ENCODE data around the gene PNRC2. TPM values are rescaled to one million over a fixed set of nuclear protein-coding genes. Genes with fewer than 3 reads are reported as not detected.
A peak's percentile ranks its signal among the peaks of the same experiment; 100 is the strongest.

PNRC2 gene
- total and polyA plus RNA-seq, 2 of the 13 experiments (the other 11 are each of a cell fraction or from before 2014, with no cell fraction given): 74.9 to 97.5 TPM

DNA sequence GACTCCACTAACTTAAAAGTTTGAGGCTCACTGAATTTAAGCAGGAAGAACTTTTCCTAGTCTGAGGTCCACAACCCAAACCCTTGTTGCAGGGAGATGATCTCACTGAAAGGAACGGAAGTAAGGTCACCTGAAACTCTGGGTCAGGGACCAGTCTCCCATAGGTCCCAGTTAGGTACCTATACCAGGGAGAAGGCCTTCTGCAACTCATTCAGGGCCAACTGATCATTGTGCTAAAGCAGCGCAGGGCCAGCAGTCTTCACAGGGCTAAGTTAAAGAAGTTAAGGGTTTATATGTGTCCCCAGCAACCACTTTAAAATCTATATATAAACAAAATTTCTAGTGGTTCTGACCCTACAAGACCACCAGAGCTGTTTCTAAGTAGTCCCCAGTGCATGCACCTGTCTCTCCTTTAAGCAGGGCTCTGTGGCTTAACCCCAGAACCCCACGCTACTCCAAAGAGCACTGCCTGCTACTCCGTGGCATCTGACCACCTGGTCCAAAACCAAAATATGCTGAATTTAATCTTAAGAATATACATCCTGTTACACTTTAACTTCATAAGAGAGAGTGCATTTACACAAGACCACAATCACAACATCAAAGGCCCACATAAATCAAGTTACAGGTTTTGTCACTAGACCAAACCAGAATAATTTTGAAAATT is 17.7 kb downstream of the PNRC2 start:
- CTCF ChIA-PET (ENCODE audit: low intra/inter-chr PET ratio, low total read pairs): no interaction called here

More for the DNA sequence above, 17.7 kb downstream of the PNRC2 start:
- intact Hi-C loops (cut with micrococcal nuclease; ENCODE audit: unreplicated experiment): no loop called here
- in situ Hi-C loops (cut with HindIII; ENCODE audit: extremely low pct_ligation_motif_present, low pct_unique_long_range_greater_than_20kb): loop anchor here (5.0 kb wide), 1 partner anchor 45 kb away; no protein-coding TSS in a partner anchor
- Histone ChIP-seq H3K4me1 (ENCODE audit: insufficient read depth, low read length) (peaks cover 63% of the 10 kb centered on the region), H4K20me1 (ENCODE audit: insufficient read depth, low read length) (peaks cover 52% of the 10 kb centered on the region), H2AFZ (ENCODE audit: low read length) (no peak overlapping the region), H3K36me3 (replicated peaks in 1 of 2; ENCODE audit: control insufficient read depth in 1 of 2, insufficient read depth in 2 of 2, low read length in 2 of 2) (peaks cover 5 to 45% of the 10 kb centered on the region in 2 experiments), H3K4me2 (ENCODE audit: low read depth, low read length) (peak overlapping the region; percentile 85), H3K9ac (ENCODE audit: insufficient read depth, low read depth, low read length) (peak overlapping the region; percentile 99; the same call in 1 of the 2 replicates), H3K27me3 (ENCODE audit: control insufficient read depth in 1 of 2, insufficient read depth in 2 of 2, low read length in 2 of 2) (no peaks in the 10 kb centered on the region; a peak in 1 of 5 replicates), H3K4me3 (replicated peaks in 1 of 3; ENCODE audit: insufficient read depth in 1 of 3, low read depth in 2 of 3, low read length in 3 of 3) (peak overlapping the region; percentile 91 to 96 (median 93)), H3K79me2 (ENCODE audit: insufficient read depth, low read length) (peaks cover 75% of the 10 kb centered on the region), H3K27ac (ENCODE audit: extremely low read length, insufficient read depth, low read length) (peak overlapping the region; percentile 98), H3K9me3 (ENCODE audit: low read length) (no peaks in the 10 kb centered on the region)
- ATAC-seq (no peak), FAIRE-seq (no peak), DNase-seq (ENCODE audit: low spot score) (no peak)
- peak; percentile 51; the same call in 1 of the 2 replicates for TF ChIP-seq ETV5 (CRISPR knock-in tag; IDR thresholded peaks at IDR 0.05; ENCODE audit: borderline replicate concordance)
- TF ChIP-seq, protein P1, sequence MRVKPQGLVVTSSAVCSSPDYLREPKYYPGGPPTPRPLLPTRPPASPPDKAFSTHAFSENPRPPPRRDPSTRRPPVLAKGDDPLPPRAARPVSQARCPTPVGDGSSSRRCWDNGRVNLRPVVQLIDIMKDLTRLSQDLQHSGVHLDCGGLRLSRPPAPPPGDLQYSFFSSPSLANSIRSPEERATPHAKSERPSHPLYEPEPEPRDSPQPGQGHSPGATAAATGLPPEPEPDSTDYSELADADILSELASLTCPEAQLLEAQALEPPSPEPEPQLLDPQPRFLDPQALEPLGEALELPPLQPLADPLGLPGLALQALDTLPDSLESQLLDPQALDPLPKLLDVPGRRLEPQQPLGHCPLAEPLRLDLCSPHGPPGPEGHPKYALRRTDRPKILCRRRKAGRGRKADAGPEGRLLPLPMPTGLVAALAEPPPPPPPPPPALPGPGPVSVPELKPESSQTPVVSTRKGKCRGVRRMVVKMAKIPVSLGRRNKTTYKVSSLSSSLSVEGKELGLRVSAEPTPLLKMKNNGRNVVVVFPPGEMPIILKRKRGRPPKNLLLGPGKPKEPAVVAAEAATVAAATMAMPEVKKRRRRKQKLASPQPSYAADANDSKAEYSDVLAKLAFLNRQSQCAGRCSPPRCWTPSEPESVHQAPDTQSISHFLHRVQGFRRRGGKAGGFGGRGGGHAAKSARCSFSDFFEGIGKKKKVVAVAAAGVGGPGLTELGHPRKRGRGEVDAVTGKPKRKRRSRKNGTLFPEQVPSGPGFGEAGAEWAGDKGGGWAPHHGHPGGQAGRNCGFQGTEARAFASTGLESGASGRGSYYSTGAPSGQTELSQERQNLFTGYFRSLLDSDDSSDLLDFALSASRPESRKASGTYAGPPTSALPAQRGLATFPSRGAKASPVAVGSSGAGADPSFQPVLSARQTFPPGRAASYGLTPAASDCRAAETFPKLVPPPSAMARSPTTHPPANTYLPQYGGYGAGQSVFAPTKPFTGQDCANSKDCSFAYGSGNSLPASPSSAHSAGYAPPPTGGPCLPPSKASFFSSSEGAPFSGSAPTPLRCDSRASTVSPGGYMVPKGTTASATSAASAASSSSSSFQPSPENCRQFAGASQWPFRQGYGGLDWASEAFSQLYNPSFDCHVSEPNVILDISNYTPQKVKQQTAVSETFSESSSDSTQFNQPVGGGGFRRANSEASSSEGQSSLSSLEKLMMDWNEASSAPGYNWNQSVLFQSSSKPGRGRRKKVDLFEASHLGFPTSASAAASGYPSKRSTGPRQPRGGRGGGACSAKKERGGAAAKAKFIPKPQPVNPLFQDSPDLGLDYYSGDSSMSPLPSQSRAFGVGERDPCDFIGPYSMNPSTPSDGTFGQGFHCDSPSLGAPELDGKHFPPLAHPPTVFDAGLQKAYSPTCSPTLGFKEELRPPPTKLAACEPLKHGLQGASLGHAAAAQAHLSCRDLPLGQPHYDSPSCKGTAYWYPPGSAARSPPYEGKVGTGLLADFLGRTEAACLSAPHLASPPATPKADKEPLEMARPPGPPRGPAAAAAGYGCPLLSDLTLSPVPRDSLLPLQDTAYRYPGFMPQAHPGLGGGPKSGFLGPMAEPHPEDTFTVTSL (CRISPR knock-in tag; IDR thresholded peaks at IDR 0.05; ENCODE audit: borderline replicate concordance): 0 out of 2 replicates have a peak, but pooled peaks have one; percentile 4
- peak; percentile 44 for TF ChIP-seq RBM22 (optimal IDR thresholded peaks at IDR 0.05; ENCODE audit: low read length)
- no peak for TF ChIP-seq GABPA (IDR thresholded peaks at IDR 0.05; ENCODE audit: low read depth, low read length)
- TF ChIP-seq GABPA (CRISPR knock-in tag; IDR thresholded peaks at IDR 0.05; ENCODE audit: low read depth): 0 out of 2 replicates have a peak, but pooled peaks have one; percentile 6
- TF ChIP-seq, protein P2, sequence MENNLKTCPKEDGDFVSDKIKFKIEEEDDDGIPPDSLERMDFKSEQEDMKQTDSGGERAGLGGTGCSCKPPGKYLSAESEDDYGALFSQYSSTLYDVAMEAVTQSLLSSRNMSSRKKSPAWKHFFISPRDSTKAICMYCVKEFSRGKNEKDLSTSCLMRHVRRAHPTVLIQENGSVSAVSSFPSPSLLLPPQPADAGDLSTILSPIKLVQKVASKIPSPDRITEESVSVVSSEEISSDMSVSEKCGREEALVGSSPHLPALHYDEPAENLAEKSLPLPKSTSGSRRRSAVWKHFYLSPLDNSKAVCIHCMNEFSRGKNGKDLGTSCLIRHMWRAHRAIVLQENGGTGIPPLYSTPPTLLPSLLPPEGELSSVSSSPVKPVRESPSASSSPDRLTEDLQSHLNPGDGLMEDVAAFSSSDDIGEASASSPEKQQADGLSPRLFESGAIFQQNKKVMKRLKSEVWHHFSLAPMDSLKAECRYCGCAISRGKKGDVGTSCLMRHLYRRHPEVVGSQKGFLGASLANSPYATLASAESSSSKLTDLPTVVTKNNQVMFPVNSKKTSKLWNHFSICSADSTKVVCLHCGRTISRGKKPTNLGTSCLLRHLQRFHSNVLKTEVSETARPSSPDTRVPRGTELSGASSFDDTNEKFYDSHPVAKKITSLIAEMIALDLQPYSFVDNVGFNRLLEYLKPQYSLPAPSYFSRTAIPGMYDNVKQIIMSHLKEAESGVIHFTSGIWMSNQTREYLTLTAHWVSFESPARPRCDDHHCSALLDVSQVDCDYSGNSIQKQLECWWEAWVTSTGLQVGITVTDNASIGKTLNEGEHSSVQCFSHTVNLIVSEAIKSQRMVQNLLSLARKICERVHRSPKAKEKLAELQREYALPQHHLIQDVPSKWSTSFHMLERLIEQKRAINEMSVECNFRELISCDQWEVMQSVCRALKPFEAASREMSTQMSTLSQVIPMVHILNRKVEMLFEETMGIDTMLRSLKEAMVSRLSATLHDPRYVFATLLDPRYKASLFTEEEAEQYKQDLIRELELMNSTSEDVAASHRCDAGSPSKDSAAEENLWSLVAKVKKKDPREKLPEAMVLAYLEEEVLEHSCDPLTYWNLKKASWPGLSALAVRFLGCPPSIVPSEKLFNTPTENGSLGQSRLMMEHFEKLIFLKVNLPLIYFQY (CRISPR knock-in tag; IDR thresholded peaks at IDR 0.05; ENCODE audit: borderline replicate concordance): 0 out of 2 replicates have a peak, but pooled peaks have one; percentile 9
- no peak for TF ChIP-seq LCORL (IDR thresholded peaks at IDR 0.05)
- 0 out of 2 replicates have a peak, but pooled peaks have one; percentile 26 for TF ChIP-seq LCORL (CRISPR knock-in tag; IDR thresholded peaks at IDR 0.05)
- no peak for TF ChIP-seq CAMTA2 (CRISPR knock-in tag; IDR thresholded peaks at IDR 0.05; ENCODE audit: borderline replicate concordance)
- no peak for TF ChIP-seq KDM4B (CRISPR knock-in tag; IDR thresholded peaks at IDR 0.05)
- 40% methylated on average over 4 of the region's 4 CpGs for WGBS (ENCODE audit: low lambda C conversion rate)
- POLR2A ChIA-PET: interaction anchor here (1.9 to 3.2 kb wide), 3 partner anchors 14 to 45 kb away, joined by 6 to 15 read pairs (median 9); no protein-coding TSS in a partner anchor
- BruUV-seq (replicated peaks): no TSS peak
